LNCAP (cell line): ENCODE results near the gene BACE2.

Experiments
- CTCF ChIP-seq: fragments of 450-650 bp; IDR thresholded peaks from 2 replicates; pipeline ENCODE4 v1.5.1; 2017; ENCODE audit warnings: mild to moderate bottlenecking

The BACE2 gene

GRCh38 chr21:41247561-41248545 is 79.9 kb downstream of the BACE2 start:
- no peak for TF ChIP-seq CTCF

- no peak for TF ChIP-seq CTCF
These were observed 81.5 kb downstream of the BACE2 start for GRCh38 chr21:41249476-41249875.

- no peak for TF ChIP-seq CTCF
These were observed 82.6 kb downstream of the BACE2 start for GRCh38 chr21:41250519-41250918.

GRCh38 chr21:41251961-41252642 is 84.1 kb downstream of the BACE2 start:
- no peak for TF ChIP-seq CTCF

GRCh38 chr21:41254090-41254700 is 86.2 kb downstream of the BACE2 start:
- TF ChIP-seq CTCF = no peak

GRCh38 chr21:41255190-41255589 is 87.2 kb downstream of the BACE2 start:
- TF ChIP-seq CTCF = no peak
